Activated effector memory CD4-positive, alpha-beta T cell treated with Interleukin-2 at 50 U/mL for 16 hours (primary cell): ENCODE results near the gene ZBTB49.

Experiments used
- DNase-seq: peaks from one replicate; pipeline ENCODE4 v3.0.0-alpha.2; 2020

The ZBTB49 gene

DNA sequence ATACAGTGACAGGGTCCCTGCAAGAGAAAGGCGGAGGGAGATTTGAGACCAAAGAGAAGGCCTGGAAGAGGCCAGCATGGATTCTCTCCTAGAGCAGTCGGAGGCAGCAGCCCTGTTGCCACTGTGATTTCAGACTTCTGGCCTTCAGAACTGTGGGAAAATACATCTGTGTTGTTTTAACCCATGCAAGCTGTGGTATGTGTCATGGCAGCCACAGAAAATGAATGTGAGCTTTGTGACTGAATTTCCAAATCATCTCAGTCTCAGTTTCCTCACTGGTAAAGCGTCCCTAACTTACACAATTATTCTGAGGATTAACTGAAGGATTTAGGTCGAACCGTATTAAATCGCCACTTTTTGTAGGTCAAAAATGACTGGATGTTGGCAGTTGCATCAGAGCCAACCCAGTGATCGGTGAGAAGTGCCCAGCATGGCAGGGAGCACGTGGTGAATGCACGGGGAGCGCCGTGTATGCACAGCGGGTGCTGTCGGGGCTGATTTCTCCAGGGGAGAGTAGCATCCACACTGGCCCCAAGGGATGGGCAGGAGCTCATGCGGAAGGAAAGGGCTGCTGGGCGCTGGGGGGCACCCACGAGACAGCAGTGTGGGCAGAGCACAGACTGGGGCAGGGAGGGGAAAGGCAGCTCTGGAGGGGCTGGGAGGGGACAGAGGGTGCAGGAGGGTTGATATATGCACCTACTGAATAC is 73.1 kb downstream of the ZBTB49 start:
- no peak for DNase-seq

DNA sequence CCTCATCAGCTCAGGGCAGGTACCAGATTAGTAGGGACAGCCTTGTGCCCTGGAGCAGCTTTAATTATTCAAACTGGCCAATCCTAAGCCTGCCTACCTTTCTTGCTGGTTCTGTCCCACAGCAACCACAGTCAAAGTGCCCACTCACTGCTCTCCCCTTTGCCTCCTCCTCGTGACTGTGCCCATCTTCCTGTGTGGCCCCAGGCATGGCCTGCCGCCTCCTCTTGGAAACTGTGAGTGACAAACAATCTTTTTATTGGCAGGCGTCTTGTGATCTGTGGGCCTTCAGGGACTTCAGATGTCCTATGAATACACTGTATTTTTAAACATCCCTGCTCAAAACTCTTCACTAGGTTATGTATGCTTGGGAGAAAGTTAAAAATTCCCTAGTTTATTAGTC is 74.0 kb downstream of the ZBTB49 start:
- DNase-seq = no peak

DNA sequence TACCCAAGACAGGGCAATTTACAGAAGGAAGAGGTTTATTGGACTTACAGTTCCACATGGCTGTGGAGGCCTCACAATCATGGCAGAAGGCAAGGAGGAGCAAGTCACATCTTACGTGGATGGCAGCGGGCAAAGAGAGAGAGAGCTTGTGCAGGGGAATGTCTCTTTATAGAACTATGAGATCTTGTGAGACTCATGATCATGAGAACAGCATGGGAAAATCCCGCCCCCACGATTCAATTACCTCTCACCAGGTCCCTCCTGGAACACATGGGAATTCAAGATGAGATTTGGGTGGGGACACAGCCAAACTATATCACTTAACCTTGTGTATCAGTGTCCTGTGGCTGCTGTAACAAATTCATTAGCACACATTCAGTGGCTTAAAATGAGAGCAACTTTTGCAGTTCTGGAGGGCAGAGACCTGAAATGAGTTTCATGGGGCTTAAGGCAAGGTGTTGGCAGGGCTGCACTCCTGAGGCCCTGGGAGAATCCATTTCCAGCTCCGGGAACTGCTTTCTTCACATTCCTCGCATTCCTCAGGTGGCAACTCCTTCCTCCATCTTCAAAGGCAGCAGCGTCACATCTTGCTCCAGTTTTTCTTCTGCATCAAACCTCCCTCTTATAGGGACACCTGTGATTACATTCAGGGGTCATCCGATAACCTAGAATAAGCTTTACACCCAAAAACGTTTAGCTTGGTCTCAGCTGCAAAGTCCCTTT is 74.6 kb downstream of the ZBTB49 start:
- no peak for DNase-seq

DNA sequence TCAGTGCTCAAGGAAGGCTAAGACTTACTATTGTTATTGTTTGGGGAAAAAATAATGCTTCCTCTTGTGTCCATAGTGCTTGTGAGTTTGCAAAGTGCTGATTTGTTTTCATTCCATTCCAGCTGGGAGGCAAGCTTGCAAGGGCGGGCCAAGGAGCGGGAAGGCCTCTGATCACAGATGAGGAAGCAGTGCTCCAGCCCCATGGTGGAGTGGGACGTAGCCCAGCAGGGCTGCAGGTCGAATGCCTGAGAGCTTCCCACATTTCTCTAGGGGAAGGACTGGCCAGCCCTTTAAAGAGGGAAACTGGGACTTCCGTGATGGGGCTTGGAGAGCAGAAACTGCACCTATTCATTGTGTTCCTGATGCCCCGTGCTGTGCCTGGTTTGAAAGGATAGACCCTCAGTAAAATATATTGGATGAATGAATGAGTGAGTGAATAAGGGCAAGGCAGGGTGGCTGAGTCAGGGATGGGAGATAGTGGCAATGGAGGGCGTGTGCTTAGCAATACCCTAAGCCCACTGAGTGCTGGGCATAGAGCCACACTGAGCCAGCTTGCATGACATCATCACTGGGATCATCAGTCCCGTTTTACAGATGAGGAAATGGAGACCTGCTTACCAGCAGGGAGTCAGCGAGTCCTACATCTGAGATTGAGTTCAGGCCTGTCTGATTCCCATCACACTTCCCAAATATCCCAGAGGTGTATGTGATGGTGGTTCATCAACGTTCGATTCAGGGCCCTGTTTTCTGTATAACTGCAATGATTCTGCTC is 78.9 kb downstream of the ZBTB49 start:
- DNase-seq = no peak
